NCI-H69 (cell line): ENCODE results near the gene DCAF12L2.
A peak's percentile ranks its signal among the peaks of the same experiment; 100 is the strongest.
"Not testable (repeated sequence)": the region's sequence is repeated elsewhere in the genome, so short reads cannot be mapped to it uniquely, and the experiment has no call there.

ENCODE experiments used
- DNase-seq: peaks from one replicate; lab custom pipeline; 2025; lab: John Stamatoyannopoulos, UW

DCAF12L2 gene

DNA sequence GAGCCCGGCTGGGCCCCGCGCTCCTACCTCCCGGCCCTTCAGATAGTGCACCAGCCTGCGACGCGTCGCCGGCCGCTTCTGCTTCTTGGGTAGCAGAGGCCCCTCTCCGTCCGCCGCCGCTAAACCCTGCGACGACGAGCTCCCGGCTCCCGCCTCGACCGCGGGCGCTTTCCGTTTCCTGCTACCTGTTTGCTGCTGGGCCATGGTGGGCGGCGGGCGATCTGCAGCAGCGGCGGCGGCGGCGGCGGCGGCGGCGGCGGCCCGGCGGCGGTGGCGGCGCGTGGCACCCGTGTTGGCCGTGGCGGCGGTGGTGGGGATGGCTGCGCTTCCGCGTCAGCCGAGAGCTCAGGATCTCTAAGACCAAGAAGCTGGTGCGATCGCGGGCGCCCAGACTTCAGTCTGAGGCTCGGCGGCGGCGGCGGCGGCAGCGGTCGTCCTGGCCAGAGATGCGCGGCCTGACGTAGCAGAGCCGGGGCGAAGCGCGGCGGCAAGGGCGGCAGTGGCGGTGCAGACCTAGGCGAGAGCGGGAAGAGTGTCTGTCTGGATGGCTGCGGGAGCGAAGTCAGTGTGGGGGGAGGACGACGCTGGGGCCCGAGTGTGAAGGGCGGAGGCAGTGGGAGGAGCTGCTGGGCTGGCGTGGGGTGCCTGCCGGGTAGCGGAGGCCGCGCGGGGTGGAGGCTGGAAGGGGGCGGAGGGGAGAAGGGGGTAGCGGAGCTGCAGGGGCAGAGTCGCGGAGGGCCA is at the start of gene DCAF12L2:
DCAF12L2 (minus strand) TSS at position 569 of the 741 bp plus-strand sequence; CDS start at position 204, 365 bp downstream.
- peak; percentile 8 for DNase-seq

DNA sequence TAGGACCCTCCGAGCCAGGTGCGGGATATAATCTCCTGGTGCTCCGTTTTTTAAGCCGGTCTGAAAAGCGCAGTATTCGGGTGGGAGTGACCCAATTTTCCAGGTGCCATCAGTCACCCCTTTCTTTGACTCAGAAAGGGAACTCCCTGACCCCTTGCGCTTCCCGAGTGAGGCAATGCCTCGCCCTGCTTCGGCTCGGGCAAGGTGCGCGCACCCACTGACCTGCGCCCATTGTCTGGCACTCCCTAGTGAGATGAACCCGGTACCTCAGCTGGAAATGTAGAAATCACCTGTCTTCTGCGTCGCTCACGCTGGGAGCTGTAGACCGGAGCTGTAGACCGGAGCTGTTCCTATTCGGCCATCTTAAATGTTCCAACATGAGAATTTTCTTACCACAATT is 24.8 kb upstream of the DCAF12L2 start:
- DNase-seq = not testable (repeated sequence)

DNA sequence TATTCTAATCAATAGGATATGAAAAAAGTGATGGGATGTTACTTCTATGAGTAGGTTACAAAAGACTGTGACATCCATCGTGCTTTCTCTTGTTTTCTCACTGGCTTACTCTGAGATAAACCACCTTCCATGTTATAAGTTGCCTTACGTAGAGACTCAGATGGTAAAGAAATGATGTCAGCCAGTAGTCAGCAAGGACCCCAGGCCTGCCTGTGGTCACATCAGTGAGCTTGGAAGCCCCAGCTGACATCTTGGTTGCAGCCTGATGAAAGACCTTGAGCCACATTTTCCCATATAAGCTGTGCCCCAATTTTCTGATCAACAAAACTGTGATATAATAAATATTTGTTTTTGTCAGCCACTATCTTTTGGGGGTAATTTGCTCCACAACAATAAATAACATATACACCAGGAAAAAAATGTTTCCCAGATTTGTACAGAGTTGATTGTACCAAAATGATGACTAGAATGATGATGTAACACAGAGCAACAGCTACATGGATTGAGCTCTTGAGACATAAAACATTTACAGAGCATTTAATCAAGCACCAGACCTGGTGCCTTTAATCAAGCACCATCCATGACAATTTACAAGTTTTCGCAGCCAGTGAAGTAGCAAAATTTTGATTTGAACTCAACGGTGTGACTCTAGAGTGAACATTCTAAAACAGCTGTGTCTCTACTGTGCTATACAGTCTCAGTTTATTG is 11.2 kb upstream of the DCAF12L2 start:
- no peak for DNase-seq

DNA sequence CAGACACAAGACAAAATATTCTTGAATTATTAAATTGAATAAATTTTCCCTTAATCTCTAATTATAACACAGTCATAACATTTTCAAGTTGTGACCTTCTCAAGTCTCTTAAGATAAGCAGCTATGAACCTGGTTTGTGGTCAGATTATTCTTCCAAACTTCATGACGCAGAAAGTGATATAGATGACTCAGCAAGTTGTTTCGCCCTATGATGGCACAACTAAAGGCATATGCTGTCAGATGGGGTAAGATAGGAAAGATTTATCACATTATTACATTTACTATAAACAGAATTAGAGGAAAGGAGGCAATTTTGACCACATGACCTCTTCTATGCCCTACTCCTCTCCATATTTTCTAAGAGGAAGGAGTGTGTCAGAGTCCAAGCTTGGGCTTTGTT is 4.6 kb upstream of the DCAF12L2 start:
- DNase-seq = no peak

DNA sequence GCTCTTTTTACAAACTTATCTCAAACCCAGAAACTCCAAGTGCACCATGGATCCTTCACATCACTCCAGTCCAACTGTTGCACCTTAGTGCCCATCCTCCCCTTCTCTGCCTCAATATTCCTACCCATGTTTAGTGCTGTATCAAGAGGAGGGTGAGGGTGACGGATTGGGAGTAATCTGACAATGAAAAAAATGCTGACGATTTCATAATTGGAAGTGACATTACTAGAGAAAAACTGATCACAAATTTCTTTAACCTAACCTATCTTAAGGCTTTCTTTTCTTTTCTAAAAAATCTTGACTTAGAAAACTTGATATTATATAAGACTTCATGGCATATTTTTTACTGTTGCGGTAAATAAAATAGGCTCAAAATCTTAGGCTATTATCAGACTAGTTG is 1.5 kb upstream of the DCAF12L2 start:
- no peak for DNase-seq

DNA sequence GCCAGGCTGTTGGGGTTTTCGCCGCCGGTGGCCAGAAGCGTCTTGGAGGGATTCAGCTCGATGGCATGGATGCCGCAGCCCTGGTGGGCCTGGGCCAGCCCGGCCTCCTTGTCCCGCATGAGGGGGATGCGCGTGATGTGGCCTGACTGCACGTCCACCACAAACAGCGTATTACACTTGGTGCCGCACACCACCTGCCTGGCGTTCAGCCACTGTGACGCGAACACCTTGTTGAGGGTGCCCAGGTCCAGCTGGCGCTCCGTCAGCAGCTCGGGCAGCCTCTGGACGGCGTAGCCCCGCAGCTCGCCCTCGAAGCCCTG is 728 bp downstream of the DCAF12L2 start:
- DNase-seq = no peak

DNA sequence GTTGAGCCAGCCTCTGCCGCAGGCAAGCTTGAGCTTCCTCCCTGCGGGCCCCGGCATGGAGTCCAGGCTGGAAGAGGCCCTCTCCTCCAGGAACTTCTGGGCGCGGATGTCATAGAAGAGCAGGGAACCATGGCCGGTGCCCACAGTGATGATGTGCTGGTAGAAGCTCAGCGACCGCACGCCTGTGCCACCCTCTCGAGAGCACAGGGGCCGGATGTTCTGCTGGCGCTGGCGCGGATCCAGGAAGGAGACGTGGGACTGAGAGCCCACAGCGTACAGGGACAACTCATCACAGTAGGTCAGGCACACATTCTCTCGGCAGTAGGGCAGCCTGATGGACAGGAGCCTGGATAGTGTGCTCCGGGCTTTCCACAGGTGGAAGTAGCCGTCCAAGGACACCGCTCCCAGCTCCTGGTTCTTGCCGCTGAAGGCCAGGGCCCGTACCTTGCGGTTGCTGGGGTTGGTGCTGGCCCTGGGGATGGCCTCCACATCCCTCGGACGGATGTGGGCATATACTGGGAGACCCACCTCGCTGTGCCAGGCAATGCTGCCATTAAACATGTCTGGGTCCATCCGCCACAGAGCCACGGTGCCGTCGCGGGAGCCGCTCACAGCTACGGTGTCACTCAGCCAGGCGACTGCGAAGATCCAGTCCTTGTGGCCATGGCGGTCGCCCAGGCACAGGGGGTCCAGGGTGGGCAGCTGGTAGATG is 1.2 kb downstream of the DCAF12L2 start:
- no peak for DNase-seq

DNA sequence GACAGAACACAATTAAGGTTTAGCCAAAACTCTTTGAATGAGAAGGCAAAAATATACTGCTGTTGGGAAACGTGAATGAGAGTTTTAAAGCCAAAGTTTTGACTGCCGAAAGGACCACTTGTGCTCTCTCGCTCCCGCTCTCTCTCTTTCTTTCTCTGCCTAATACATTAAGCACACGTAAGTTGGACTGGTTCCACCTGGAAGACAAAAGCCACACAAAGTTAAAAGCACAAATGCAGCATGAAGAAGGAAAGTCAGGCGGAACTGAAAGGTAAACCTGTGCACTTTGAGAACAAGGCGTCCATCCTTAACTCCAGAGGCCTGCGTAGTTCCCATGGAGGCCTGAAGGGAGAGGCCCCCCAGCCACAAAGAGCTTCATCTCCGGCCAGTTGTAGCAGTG is 1.9 kb downstream of the DCAF12L2 start:
- DNase-seq = no peak

DNA sequence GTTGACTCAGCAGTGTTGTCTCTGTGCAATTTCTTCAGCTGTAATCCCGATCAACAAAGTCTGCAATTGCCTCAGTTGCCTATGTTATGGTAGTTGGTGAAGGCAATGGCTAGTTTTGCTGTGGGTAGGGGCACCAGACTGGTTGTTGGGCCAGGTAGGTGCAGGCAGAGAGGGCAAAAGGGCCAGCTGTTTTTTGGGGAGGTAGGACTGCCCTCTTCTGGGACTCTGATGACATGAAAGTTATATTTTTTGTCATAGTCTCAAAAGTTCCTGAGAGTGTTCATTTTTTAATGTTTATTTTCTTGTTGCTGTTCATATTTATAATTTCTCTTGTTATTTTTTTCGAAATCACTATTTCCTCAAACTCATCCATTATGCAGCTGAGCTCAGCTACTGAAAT is 25.1 kb downstream of the DCAF12L2 start:
- DNase-seq = no peak

DNA sequence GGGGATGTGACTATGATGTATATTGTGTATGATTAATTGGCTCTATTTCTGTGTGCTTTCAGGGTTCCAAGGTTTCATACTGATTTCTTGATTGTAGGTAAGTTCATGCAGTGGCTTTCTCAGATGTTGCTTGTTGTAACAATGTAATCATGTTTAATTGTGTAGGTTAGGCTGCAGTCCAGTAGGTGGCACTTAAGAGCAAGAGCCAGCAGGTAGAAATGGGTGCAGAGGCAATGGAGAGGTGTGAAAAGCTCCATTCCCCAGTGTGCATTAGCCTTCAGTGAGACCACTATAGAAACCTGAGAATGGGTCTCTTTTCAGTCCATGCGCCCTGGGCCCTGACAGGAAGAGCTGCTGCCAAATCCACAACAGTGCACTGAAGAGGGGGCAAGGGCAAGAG is 28.2 kb downstream of the DCAF12L2 start:
- no peak for DNase-seq

DNA sequence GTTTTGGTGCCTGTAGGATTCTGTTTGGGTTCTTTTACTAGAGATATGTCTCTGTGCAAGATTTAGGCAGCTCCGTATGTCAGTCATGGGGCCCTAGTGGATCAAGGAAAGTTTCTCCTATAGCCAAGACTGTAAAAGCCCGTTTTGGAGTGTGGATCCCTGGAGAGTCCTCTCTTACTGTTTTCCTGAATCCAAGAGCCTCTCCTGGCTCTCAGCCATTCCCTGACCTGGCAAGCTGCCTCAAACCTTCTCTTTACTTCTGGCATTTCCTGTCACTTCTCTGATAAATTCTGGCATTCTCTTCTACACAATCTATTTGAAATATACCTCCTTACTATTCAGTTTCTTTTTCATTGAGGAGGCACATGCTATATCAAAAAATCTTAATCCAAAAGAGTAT is 41.4 kb downstream of the DCAF12L2 start:
- DNase-seq = no peak
